Heart left ventricle (tissue), 16 donors: Measurements from ENCODE around the gene SETDB2. TPM values are rescaled to one million over a fixed set of nuclear protein-coding genes. Genes with fewer than 3 reads are reported as not detected.

ENCODE experiments used
- ATAC-seq, 4 donors: fragments of 200-7000 bp; cut with Tn5 transposase; one replicate each; pipeline ENCODE4 v1.9.1; 2020 to 2022; ENCODE audit warnings: moderate library complexity in 4 of 4, mild to moderate bottlenecking in 3 of 4, moderate number of reproducible peaks in 1 of 4
- DNase-seq, 5 donors: peaks; one replicate each; pipeline ENCODE4 v3.0.0-alpha.2; 2020
- H3K27ac ChIP-seq, 12 donors: fragments of 200-600 bp; sonication (generic) in 4 of 12; one replicate each; pipeline versions ENCODE4 v1.5.0 to v1.8.0; 2016 to 2022; ENCODE audit warnings: mild to moderate bottlenecking in 2 of 12
- H3K27me3 ChIP-seq, 9 donors: fragments of 200-600 bp; sonication (generic) in 2 of 9; one replicate each; pipeline versions ENCODE4 v1.5.1 to v1.8.0; 2016 to 2022; ENCODE audit warnings: mild to moderate bottlenecking in 3 of 9
- H3K36me3 ChIP-seq, 9 donors: fragments of 200-600 bp; sonication (generic) in 2 of 9; one replicate each; pipeline versions ENCODE4 v1.5.0 to v1.8.0; 2018 to 2022; ENCODE audit warnings: mild to moderate bottlenecking in 2 of 9
- H3K4me1 ChIP-seq, 12 donors: fragments of 200-600 bp; sonication (generic) in 4 of 12; one replicate each; pipeline versions ENCODE4 v1.5.0 to v1.8.0; 2016 to 2022; ENCODE audit warnings: mild to moderate bottlenecking in 3 of 12
- H3K4me3 ChIP-seq, 12 donors: fragments of 200-600 bp; sonication (generic) in 4 of 12; one replicate each; pipeline versions ENCODE4 v1.5.0 to v1.8.0; 2017 to 2022; ENCODE audit warnings: mild to moderate bottlenecking in 9 of 12, moderate library complexity in 4 of 12
- H3K9me3 ChIP-seq, 12 donors: fragments of 200-600 bp; sonication (generic) in 4 of 12; one replicate each; pipeline versions ENCODE4 v1.5.0 to v1.8.0; 2016 to 2022; ENCODE audit warnings: mild to moderate bottlenecking in 1 of 12
- CTCF ChIP-seq, 12 donors: fragments of 200-600 bp; sonication (generic) in 4 of 12; IDR thresholded peaks; one replicate each; pipeline versions ENCODE4 v1.5.0 to v1.8.0; 2018 to 2022; ENCODE audit warnings: antibody characterized with exemption in 12 of 12, mild to moderate bottlenecking in 5 of 12
- POLR2A ChIP-seq, 2 donors: fragments of 450-650 bp; IDR thresholded peaks; one replicate each; pipeline ENCODE4 v1.6.1; 2017; ENCODE audit warnings: antibody characterized with exemption in 2 of 2, mild to moderate bottlenecking in 2 of 2, moderate library complexity in 2 of 2
- whole genome bisulfite sequencing, 4 donors: extraction: QIAGEN DNeasy Blood & Tissue Kit in 2 of 4; methylation state at CpG; one replicate each; pipeline versions ENCODE4 v1.1.5 to v1.1.7; 2013 to 2018; 5-methylcytosine and 5-hydroxymethylcytosine counted together
- intact Hi-C, 10 donors: fragments of 100-400 bp; cut with DNase I; formaldehyde crosslinking; loops; one replicate each; pipeline versions ENCODE4 v1.11.1 to v1.14.2; 2022
- polyA plus RNA-seq, 2 donors: library from polyadenylated mRNA; stranded (reverse); fragments of 200-250 nt; gene quantifications; one replicate each; pipeline ENCODE4 v1.2.3, GENCODE V29; 2013
- total RNA-seq, 9 donors: library from RNA; depleted of rRNA in 2 of 9; stranded (reverse); fragments of >200 nt in 2 of 9; fragmentation: NEBNext Ultra II Directional in 3 of 9; extraction: Animal tissue kit (Norgen Biotek cat#: 25700) in 3 of 9; gene quantifications; one replicate each; pipeline versions ENCODE4 v1.1.0 to v1.2.4, GENCODE V29; 2016 to 2023
- donor health status: ischemic (EF 13 %, LVEDD 7.1; RV severe dilation, severe dysfunction).
- donor health status: healthy with polysubstance abuse.
- donor health status: DM: no; HTN: yes; CAD: no.
- donor health status: DM: no; HTN: no; CAD: no.
- donor health status: ischemic (EF 25% LVEDD 6.9; RV normal size, moderate dysfunction).
- donor health status: ischemic (EF 25% LVEDD 5.7; RV mildly dilated, moderate dysfunction).
- donor health status: healthy.
- donor health status: DM: yes; HTN: yes; CAD: no.
- donor health status: ischemic (EF 35%, LVEDD 5.7; RV mildly dilated, moderate dysfunction).
- donor health status: nonischemic (EF 11% LVEDD 7.7; RV severe dilation, severe dysfunction).
- donor health status: DM: yes; HTN: yes; CAD: no.
- donor health status: PGD.
- donor health status: ischemic (EF 29% LVEDD 5.4; RV normal size, mild dysfunction).
- donor health status: nonischemic (EF 23%, LVEDD 6.1; RV moderate dilation, normal function).

SETDB2 gene
- total and polyA plus RNA-seq, 11 donors, result 3.7 to 19.8 (median 12.9) TPM

DNA sequence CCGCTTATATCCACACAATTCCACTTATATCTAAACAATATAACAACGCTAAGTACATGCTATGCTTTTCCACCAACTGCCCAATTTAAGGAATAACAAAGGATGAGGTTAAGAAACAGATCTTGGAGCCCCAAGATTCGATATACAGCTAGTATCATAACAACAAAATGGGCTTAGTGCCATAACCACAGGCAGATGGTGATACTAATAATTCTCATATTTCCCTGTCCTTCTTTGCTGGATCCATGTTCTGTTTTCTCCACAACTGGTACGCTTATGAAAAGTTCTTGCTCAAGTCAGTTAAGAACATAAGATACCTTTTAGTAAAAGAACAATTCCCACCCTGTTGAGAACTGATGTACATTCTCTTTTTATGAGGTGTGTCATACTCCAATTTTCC lies 34.1 kb upstream of the SETDB2 start:
- WGBS, 4 donors, result 77 to 88% (median 82%) methylated on average over 4 of the region's 4 CpGs
- TF ChIP-seq CTCF (IDR thresholded peaks at IDR 0.05), result no peak
- TF ChIP-seq POLR2A (IDR thresholded peaks at IDR 0.05), result no peak

GRCh38 chr13:49410477-49410876 lies 33.6 kb upstream of the SETDB2 start:
- peak overlapping the region in 1 of 12 donors; percentile 21 for H3K27ac ChIP-seq
- peaks cover 0 to 5% (median 0%) of the 10 kb centered on the region in 12 donors for H3K9me3 ChIP-seq
- no peaks in the 10 kb centered on the region for H3K27me3 ChIP-seq
- H3K4me3 ChIP-seq, result no peak overlapping the region
- no peak for DNase-seq
- peaks cover 0 to 6% (median 0%) of the 10 kb centered on the region in 12 donors for H3K4me1 ChIP-seq
- no peak for ATAC-seq
- TF ChIP-seq CTCF (IDR thresholded peaks at IDR 0.05), result no peak
- TF ChIP-seq POLR2A (IDR thresholded peaks at IDR 0.05), result no peak
- intact Hi-C loops, result no loop called here
- peaks cover 0 to 4% (median 0%) of the 10 kb centered on the region in 9 donors for H3K36me3 ChIP-seq

More for the DNA sequence above, 34.1 kb upstream of the SETDB2 start:
- H3K36me3 ChIP-seq, result peaks cover 0 to 4% (median 0%) of the 10 kb centered on the region in 9 donors
- no peak for DNase-seq
- peaks cover 0 to 9% (median 3%) of the 10 kb centered on the region in 12 donors for H3K9me3 ChIP-seq
- peaks cover 0 to 6% (median 0%) of the 10 kb centered on the region in 12 donors for H3K4me1 ChIP-seq
- peak overlapping the region in 1 of 12 donors; percentile 21 for H3K27ac ChIP-seq
- intact Hi-C loops, result no loop called here
- H3K27me3 ChIP-seq, result no peaks in the 10 kb centered on the region
- H3K4me3 ChIP-seq, result no peak overlapping the region
- ATAC-seq, result no peak

DNA sequence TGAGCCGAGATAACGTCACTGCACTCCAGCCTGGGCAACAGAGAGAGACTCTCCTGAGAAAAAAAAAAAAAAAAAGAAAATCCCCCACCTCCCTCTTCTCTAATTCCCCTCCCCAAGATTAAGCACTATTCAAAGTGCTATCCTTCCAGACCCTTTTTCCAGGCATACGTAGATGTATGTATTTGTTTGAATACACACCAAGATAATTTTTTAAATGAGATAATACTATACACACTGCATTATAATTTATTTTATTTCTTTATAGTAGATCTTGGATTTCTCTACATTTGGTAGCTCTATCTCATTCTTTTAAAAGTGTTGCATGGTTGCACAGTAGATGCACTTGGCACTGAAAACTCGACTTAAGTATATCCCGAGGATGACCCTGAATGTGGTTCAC lies 32.7 kb upstream of the SETDB2 start:
- no peak overlapping the region for H3K4me3 ChIP-seq
- TF ChIP-seq CTCF (IDR thresholded peaks at IDR 0.05), result no peak
- no peak for TF ChIP-seq POLR2A (IDR thresholded peaks at IDR 0.05)
- WGBS, 4 donors, result 96 to 98% (median 96%) methylated on average over 5 of the region's 5 CpGs
- H3K4me1 ChIP-seq, result peaks cover 0 to 6% (median 0%) of the 10 kb centered on the region in 12 donors
- ATAC-seq (no peak), DNase-seq (no peak)
- no peak overlapping the region for H3K27ac ChIP-seq
- peaks cover 0 to 4% (median 0%) of the 10 kb centered on the region in 9 donors for H3K36me3 ChIP-seq
- intact Hi-C loops, result no loop called here
- no peaks in the 10 kb centered on the region for H3K9me3 ChIP-seq
- no peaks in the 10 kb centered on the region for H3K27me3 ChIP-seq

DNA sequence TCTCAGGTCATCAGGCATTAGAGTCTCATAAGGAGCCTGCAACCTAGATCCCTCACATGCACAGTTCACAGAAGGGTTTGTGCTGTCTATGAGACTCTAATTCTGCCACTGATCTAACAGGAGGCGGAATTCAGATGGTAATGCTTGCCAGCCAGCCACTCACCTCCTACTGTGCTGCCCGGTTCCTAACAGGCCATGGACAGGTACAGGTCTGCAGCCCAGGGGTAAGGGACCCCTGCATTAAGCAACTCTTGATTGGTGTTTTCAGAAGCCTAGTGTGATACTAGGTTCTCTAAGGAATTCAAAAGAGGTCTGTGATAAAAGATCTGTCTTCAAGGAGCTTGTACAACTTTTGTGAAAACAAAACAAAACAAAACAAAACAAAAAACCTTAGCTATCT lies 31.3 kb upstream of the SETDB2 start:
- WGBS, 4 donors, result 74 to 95% (median 81%) methylated on average over 2 of the region's 2 CpGs
- H3K36me3 ChIP-seq, result peaks cover 0 to 4% (median 0%) of the 10 kb centered on the region in 9 donors
- no peak for DNase-seq
- intact Hi-C loops, result no loop called here
- TF ChIP-seq CTCF (IDR thresholded peaks at IDR 0.05) (no peak), POLR2A (IDR thresholded peaks at IDR 0.05) (no peak)
- ATAC-seq, result no peak
- H3K27me3 ChIP-seq, result no peaks in the 10 kb centered on the region
- H3K27ac ChIP-seq, result no peak overlapping the region
- H3K4me3 ChIP-seq, result no peak overlapping the region
- H3K9me3 ChIP-seq, result no peaks in the 10 kb centered on the region
- peaks cover 0 to 6% (median 0%) of the 10 kb centered on the region in 12 donors for H3K4me1 ChIP-seq
